Hepatocyte (in vitro differentiated cells): Measurements from ENCODE around the gene ZNF638.

Experiments
- CTCF ChIP-seq: fragments of 200-600 bp; sonication (generic); IDR thresholded peaks from 2 replicates; pipeline ENCODE4 v1.5.1; 2016; ENCODE audit warnings: antibody characterized with exemption, mild to moderate bottlenecking; ENCODE audit not compliant: poor library complexity
- EZH2 ChIP-seq: fragments of 200-600 bp; sonication (generic); IDR thresholded peaks from 2 replicates; pipeline ENCODE4 v1.6.1; 2016; ENCODE audit warnings: antibody characterized with exemption, mild to moderate bottlenecking, borderline replicate concordance
- EZH2phosphoT487 ChIP-seq: fragments of 200-600 bp; sonication (generic); IDR thresholded peaks from one replicate; pipeline ENCODE4 v1.6.1; 2018; ENCODE audit warnings: antibody characterized with exemption, mild to moderate bottlenecking, low read depth, moderate library complexity; ENCODE audit not compliant: unreplicated experiment, severe bottlenecking

- TF ChIP-seq CTCF (no peak), EZH2phosphoT487 (no peak), EZH2 (no peak)
These were observed 88.4 kb downstream of the ZNF638 start for GRCh38 chr2:71419976-71420375.
